NOMO-1 (cell line): ENCODE results near the gene GVQW3.

Source experiments
- DNase-seq, 2 experiments: peaks; one replicate each; lab custom pipeline; 2025; ENCODE audit not compliant: unreplicated experiment in 2 of 2; lab: John Stamatoyannopoulos, UW

GVQW3 gene

DNA sequence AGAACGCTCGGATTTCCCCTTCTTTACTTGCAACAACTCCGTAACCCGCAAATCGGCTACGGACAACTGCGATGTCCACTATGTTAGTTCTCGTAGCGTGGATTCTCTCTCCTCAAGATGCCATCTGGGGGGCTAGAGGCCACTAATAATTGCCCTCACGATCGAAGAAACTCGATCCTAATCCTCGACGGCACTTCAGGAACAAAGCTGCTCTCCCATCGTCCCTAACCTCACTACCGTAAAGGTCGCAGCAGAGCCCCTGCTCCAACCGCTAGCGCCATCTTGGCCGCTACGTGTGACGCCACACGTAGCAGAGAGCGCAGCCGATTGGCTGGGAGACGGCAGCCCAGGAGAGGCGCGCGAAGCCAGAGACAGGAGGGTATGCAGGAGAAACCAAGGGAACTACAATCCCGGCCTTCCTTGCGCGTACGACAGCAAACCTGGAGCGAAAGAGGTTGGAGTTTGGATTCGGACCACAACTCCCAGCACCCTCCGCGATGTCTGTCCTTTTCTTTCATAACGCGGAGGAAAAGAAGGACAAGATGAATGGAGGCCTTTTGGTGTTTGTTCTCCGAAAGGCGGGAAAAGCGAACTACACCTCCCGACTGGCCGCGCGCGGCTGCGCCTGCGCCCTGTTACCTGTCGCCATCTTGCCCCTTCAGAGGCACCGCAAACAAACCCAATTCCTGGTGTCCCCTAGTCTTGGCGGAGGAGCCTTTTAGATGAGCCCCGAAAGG, 63.4 kb downstream of the GVQW3 start, which contains the start of gene EMSY:
TSS of gene EMSY (plus strand) at position 635 of the 737 bp plus-strand sequence. CDS start 1,921 bp downstream, outside the sequence.
- DNase-seq = peak; percentile 98 to 99

DNA sequence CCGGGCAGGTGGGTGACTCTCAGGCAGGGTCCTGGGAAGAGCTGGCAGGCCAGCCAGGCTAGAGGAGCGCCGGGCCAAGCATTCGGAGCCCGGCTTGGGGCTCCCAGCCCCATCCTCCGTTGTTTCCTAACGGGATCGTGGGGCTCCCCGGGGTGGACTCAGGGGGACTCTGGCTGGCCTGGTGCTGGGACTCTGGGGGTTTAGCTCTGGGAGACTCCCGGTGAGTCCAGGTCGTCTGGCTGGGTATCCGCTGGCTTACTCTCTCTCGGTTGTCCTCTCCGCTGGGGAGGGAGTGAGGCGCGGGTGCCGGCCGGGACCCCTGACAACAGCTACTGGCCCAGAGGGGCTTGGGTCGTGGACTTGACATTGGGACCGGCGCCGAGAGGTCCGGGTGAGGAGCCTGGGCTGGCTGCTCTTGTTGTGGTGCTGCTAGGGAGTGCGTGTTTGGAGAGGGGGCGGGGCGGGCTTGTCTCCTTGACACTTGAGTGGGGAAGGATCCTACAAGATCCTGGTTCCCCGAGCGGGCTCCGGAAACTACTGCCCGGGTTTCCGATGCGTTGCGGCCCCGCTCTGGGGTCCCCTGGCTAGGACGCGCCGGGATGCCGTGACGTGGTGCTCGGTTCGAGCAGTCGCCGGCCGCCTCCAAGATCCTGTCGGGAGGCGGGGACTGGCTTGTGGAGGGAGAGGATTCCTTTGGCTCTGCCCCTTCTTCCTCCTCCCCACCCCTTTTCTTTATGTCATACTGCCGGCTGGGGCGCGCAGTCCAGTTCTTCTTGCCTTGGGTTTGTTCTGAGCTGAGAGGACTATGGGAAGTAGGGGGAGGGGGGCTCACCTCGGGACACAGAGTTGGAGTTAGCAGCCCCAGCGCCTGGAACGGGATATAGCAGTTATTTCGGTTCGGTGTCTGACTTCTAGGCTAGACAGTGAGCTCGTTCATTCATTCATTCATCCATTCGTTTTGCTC, 64.3 kb downstream of the GVQW3 start:
- DNase-seq = peak; percentile 65 to 83

GRCh38 chr11:76448506-76448905, 67.4 kb downstream of the GVQW3 start:
- no peak for DNase-seq

DNA sequence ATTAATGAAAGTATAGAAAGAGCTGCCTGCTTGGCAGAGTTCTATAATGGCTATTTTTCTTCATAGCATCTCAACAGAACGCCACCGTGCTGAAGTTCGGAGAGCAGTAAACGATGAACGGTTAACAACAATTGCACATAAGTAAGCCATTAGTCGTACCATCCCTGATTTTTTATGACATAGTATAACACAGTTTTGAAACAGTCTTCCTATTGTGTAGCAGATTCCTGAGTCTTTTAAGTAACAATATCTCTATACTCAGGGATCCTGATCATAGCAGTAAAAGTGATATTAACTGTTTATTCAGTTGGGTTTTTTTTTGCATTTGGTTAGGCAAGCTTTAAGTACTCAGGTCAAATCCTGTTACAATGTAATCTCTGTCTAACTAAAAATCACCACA, 72.1 kb downstream of the GVQW3 start:
- DNase-seq = no peak

DNA sequence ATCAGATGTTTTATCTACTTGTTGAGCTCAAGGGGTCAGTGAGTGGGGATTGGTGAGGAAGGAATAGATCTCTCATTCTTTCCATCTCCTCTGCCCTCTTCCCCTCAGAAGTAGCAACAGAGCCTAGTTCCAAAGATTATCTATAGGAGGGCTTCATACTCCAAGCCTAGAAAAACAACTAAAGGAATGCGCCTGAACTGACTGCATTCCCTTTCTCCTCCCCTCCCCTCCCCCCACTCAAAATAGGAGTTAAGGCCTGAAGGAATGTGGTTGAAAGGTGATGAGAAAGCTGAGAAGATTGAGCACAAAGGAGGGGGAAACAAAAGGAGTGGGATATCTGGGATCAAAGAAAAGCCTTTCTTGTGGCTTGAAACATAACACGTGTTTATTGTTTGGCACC, 74.2 kb downstream of the GVQW3 start:
- no peak for DNase-seq

GRCh38 chr11:76455931-76456330, 74.8 kb downstream of the GVQW3 start:
- DNase-seq = no peak

DNA sequence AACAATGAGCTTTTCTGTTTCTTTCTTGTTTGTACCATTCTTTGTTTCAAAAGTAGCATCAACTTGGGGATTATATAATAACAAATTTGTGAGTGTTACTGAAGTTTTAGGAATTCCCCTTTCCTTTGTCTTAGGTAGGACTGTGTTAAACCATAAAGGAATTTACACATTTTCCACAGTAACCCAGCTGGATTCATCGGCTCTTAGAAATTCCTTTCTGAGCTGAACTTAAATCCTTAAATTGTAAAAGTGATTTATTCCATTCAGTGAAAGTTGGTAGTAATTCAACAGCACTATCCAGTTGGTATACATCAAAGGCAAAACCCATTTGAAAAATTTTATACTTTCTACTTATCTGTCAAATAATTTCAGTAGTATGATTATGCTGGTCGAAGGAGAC, 75.4 kb downstream of the GVQW3 start:
- no peak for DNase-seq
